GM18505 (cell line): ENCODE data around the gene ARHGEF10L.

ENCODE experiments used
- ATAC-seq: cut with Tn5 transposase; IDR thresholded peaks from one replicate; pipeline ENCODE4 v1.9.1; 2021; ENCODE audit not compliant: unreplicated experiment
- POLR2A ChIP-seq: IDR thresholded peaks from 4 replicates; pipeline ENCODE4 v1.6.1; 2011; ENCODE audit warnings: borderline replicate concordance; ENCODE audit not compliant: insufficient read depth, insufficient read length; ENCODE audit errors: extremely low read depth

The ARHGEF10L gene

GRCh38 chr1:17591814-17592430 is 52.4 kb downstream of the ARHGEF10L start:
- no peak for TF ChIP-seq POLR2A
- ATAC-seq, result no peak

DNA sequence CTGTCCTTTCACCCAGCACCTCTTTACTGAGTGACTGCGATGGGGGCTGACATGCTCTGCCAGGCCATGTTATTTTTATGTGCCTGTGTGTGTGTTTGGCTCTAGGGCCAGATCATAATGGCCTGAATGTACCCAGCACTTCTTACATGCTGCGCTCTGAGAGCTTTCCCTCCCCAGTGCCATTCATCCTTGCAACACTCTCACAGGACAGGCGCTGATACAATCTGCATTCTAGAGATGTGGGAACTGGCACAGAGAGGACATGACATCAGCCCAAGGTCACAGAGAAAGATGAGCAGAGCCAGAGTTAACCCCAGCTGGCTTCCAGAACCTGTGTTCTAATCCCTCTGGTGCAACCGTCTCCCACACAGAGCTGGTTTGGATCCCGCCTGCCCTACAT is 54.5 kb downstream of the ARHGEF10L start:
- TF ChIP-seq POLR2A, result no peak
- no peak for ATAC-seq

GRCh38 chr1:17594690-17595601 is 55.4 kb downstream of the ARHGEF10L start:
- ATAC-seq, result no peak
- no peak for TF ChIP-seq POLR2A

DNA sequence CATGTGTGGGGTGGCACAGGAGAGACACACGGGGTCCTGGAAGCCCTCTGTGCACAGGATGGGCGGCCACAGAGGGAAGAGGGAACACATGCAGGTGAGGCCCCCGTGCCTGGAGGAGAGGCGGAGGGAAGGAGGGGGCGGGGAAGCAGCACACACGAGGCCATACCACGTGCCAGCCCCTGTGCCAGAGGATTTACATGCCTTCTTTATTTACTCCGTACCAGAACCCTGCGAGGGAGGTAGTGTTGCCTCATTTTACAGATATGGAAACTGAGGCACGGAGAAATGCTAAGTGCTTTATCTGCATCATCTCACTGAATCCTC is 56.1 kb downstream of the ARHGEF10L start:
- no peak for ATAC-seq
- TF ChIP-seq POLR2A, result no peak

GRCh38 chr1:17596186-17596585 is 56.7 kb downstream of the ARHGEF10L start:
- no peak for TF ChIP-seq POLR2A
- ATAC-seq, result no peak

GRCh38 chr1:17596651-17597509 is 57.4 kb downstream of the ARHGEF10L start:
- no peak for ATAC-seq
- TF ChIP-seq POLR2A, result no peak

DNA sequence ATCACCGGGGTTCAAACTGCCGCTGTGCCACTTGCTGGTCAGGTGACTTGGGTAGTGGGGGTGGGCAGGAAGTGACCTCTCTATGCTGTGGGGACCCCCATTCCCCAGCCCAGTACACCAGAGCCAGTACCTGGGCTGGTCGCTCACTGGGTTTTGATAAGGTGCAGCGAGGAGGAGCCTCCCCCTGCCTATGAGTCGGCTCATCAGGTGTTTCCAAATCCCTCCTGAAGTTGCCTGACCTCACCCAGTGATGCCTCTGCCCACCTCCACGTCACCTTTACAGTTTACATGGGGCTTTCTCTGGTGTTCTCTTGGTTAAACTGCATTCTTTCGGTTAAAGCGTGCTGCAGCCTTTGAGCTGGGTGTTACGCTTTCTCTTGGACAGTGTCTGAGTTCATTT is 58.2 kb downstream of the ARHGEF10L start:
- no peak for TF ChIP-seq POLR2A
- no peak for ATAC-seq

GRCh38 chr1:17598251-17598650 is 58.8 kb downstream of the ARHGEF10L start:
- no peak for TF ChIP-seq POLR2A
- ATAC-seq, result no peak

GRCh38 chr1:17599291-17599953 is 59.9 kb downstream of the ARHGEF10L start:
- ATAC-seq, result no peak
- no peak for TF ChIP-seq POLR2A

DNA sequence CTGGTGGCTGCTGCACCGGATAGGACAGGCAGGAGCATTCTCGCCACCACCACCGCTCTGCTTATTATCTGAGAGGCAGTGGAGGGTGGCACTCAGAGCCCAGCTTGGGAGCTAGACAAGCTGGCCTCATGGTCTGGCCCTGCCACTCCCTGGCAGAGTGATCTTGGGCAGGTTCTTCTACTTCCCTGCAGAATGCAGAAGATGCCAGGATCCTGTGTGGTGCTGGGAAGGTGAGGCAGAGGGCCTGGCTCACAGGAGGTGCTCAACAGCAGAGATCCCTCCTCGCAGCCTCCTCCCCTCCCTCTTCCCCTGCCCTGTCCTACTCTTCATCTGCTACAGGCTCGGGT is 60.4 kb downstream of the ARHGEF10L start:
- TF ChIP-seq POLR2A, result no peak
- no peak for ATAC-seq

- TF ChIP-seq POLR2A, result no peak
- no peak for ATAC-seq
These were observed 60.8 kb downstream of the ARHGEF10L start for GRCh38 chr1:17600321-17600720.

- no peak for ATAC-seq
- TF ChIP-seq POLR2A, result no peak
These were observed 62.3 kb downstream of the ARHGEF10L start for GRCh38 chr1:17601643-17602382.
